HG03575 (cell line): Measurements from ENCODE around the gene SKIC3.
A peak's percentile ranks its signal among the peaks of the same experiment; 100 is the strongest.

Source experiments
- ATAC-seq: cut with Tn5 transposase; IDR thresholded peaks from one replicate; pipeline ENCODE4 v1.9.1; 2021; ENCODE audit not compliant: unreplicated experiment, insufficient number of reproducible peaks, low FRiP score; ENCODE audit errors: extremely low read depth

The SKIC3 gene

GRCh38 chr5:95554647-95555548 lies at the start of gene SKIC3, which contains the start of gene ARSK:
TSS of gene SKIC3 (minus strand) at chr5:95554977. CDS start at chr5:95547150, 7,827 bp downstream.
TSS of gene ARSK (plus strand) at chr5:95555101. CDS start at chr5:95555279, 178 bp downstream.
- peak; percentile 78 for ATAC-seq

GRCh38 chr5:95600557-95600956 lies 45.8 kb upstream of the SKIC3 start:
- ATAC-seq, result no peak

GRCh38 chr5:95599252-95599651 lies 44.5 kb upstream of the SKIC3 start:
- no peak for ATAC-seq

- ATAC-seq, result no peak
Observed at GRCh38 chr5:95595289-95595931, 40.6 kb upstream of the SKIC3 start.

- peak; percentile 48 for ATAC-seq
Observed at GRCh38 chr5:95591490-95591901, 36.7 kb upstream of the SKIC3 start.

- no peak for ATAC-seq
Observed at GRCh38 chr5:95590880-95591279, 36.1 kb upstream of the SKIC3 start.

GRCh38 chr5:95583992-95584391 lies 29.2 kb upstream of the SKIC3 start:
- no peak for ATAC-seq

- ATAC-seq, result no peak
Observed at GRCh38 chr5:95581576-95581975, 26.8 kb upstream of the SKIC3 start.

- ATAC-seq, result no peak
Observed at GRCh38 chr5:95572016-95572415, 17.2 kb upstream of the SKIC3 start.

GRCh38 chr5:95565280-95565920 lies 10.6 kb upstream of the SKIC3 start:
- ATAC-seq, result no peak

GRCh38 chr5:95564450-95564849 lies 9.7 kb upstream of the SKIC3 start:
- ATAC-seq, result no peak

- ATAC-seq, result no peak
Observed at GRCh38 chr5:95563367-95563766, 8.6 kb upstream of the SKIC3 start.

- ATAC-seq, result no peak
Observed at GRCh38 chr5:95562282-95562681, 7.5 kb upstream of the SKIC3 start.

GRCh38 chr5:95557841-95558240 lies 3.1 kb upstream of the SKIC3 start:
- ATAC-seq, result no peak

- ATAC-seq, result no peak
Observed at GRCh38 chr5:95555553-95555952, 776 bp upstream of the SKIC3 start.

GRCh38 chr5:95554331-95554646 lies 488 bp downstream of the SKIC3 start:
- ATAC-seq, result no peak

- ATAC-seq, result no peak
Observed at GRCh38 chr5:95549030-95549429, 5.7 kb downstream of the SKIC3 start.

GRCh38 chr5:95543017-95543705 lies 11.6 kb downstream of the SKIC3 start:
- ATAC-seq, result no peak

- ATAC-seq, result no peak
Observed at GRCh38 chr5:95537501-95537900, 17.3 kb downstream of the SKIC3 start.
